SW480 (cell line): ENCODE results near the gene ANKRD9.

ENCODE experiments used
- DNase-seq: peaks from one replicate; pipeline ENCODE4 v3.0.0-alpha.2; 2016; ENCODE audit warnings: low spot score

ANKRD9 gene

DNA sequence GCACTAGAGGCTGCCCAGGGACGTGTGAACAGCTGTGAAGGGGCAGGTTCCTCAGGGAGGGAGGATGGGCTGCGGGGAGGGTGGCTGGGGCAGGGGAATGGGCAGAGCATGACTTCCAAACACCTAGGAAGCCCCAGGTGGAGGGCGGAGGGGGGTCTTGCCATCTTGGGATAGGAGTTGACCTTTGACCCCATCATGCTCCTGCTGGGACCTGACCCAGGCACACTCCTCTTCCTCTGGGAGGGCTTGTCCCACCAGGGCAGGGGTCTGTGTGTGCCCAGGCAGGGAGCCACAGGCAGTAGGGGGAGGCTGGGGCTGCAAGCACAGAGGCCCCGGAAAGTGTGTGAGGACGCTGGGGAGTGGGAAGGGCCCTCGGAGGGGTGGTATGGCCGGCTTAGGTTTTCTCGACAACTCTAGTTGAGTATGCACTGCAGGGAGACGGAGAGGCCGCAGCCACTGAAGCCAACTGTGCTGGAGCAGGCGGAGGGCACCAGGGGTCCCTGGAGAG, 3.3 kb upstream of the ANKRD9 start:
- no peak for DNase-seq

DNA sequence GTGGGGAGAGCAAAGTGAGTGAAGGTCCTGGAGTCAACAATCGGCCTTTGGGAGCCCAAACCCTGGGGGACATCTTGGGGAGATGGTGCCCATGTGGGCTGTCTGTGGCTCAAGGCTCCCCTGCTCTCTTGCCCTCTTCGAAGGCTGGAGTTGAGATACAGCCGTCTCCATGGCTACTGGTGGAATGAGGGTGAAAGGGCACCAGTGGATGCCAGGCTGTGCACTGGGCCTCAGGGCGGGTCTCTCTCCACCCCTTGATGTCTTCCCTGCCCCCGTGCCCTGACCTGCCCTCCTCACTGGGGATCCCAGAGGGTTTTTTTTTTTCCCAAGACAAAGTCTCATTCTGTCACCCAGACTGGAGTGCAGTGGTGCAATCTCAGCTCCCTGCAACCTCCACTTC, 2.0 kb upstream of the ANKRD9 start:
- no peak for DNase-seq

GRCh38 chr14:102510616-102511520, 1.3 kb upstream of the ANKRD9 start:
- peak; percentile 58 for DNase-seq

- DNase-seq, result no peak
These were observed 516 bp downstream of the ANKRD9 start for GRCh38 chr14:102508774-102509745.

DNA sequence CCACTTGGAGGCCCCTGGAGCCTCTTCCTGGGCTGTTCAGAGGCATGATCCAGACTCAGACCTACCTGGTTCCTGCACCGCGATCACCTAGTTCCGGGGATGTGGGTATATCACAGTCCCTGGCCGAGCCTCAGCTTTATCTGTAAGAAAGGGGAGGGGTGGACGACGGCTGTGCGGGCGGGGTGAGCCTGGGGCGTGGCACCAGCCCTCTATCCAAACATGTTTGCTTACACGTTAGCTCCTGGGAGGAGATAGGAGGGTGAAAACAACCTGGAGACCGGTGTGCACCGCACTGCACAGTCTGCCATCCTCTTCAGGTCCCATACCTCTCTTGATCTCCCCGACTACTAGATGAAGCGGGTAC, 1.2 kb downstream of the ANKRD9 start:
- peak; percentile 27 for DNase-seq

DNA sequence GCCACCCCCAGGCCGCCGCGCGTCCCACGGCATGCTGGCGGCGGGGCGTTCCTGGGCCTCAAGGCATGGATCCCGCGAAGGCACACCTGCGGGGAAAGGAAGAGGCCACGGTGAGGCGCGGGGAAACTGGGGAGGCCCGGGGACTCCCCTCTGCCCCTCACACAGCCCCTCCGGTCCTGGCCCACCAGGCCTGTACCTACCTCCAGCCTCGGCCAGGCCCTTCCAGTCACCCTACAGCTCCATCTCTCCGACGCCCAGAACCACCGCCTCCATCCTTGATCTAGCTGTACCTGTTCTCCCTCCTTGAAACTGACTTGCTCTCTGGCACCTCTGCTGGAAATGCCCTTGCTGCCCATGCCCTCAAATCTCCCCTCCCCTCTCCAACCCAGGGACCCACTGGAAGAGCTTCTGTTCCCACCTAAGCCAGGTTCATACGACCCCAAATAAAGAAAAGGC, 1.7 kb downstream of the ANKRD9 start:
- no peak for DNase-seq

DNA sequence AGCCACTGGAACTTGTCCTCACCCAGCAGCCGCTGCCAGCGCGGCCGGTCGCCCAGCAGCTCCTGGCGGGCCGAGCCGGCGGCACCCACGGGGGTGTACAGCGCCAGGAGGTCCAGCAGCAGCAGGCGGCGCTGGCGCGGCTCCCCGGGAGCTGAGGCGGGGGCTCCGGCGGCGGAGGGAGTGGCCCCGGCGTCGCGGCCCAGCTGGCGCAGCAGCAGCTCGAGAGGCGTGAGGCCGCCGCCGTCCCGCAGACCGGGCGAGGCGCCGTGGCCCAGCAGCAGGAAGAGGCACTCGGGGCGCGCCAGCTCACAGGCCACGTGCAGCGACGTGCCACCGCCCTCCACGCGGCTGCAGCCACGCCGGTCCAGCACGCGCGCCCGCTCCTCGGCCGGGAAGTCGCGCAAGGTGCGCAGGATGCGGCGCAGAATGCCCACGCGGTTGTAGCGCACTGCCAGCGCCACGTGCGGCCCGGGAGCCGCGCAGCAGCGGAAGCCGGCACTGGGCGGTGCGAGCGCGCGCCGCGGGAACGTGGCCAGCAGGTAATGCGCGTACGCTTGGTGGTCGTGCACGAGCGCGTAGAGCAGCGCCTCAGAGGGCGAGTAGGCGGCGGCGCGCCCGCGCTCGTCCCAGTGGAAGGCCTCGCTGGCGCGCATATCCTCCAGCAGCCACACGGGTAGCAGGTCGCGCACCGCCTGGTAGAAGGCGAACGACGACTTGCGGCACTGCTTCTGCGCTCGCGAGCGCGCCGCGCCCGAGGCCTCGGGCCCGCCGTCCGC, 2.3 kb downstream of the ANKRD9 start:
- no peak for DNase-seq

DNA sequence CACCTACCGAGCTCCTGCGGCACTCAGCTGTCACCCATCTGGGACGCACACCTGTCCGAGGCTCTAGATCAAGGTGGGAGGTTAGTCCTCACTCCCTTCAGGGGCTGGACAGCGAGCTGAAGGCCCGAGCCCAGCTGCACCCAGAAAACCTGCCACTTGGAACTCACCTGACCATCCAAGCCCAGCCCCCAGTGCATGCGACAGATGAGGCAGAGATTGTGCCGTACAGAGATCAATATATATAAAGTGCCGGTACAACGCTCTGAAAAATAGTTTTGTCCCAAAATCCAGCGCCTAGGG, 3.0 kb downstream of the ANKRD9 start:
- DNase-seq, result no peak

GRCh38 chr14:102505775-102506625, 3.6 kb downstream of the ANKRD9 start:
- DNase-seq, result no peak

GRCh38 chr14:102505000-102505619, 4.5 kb downstream of the ANKRD9 start:
- no peak for DNase-seq

GRCh38 chr14:102504328-102504999, 5.1 kb downstream of the ANKRD9 start:
- DNase-seq, result no peak

GRCh38 chr14:102503641-102504327, 5.8 kb downstream of the ANKRD9 start:
- DNase-seq, result no peak

GRCh38 chr14:102502571-102502970, 7.0 kb downstream of the ANKRD9 start:
- no peak for DNase-seq

DNA sequence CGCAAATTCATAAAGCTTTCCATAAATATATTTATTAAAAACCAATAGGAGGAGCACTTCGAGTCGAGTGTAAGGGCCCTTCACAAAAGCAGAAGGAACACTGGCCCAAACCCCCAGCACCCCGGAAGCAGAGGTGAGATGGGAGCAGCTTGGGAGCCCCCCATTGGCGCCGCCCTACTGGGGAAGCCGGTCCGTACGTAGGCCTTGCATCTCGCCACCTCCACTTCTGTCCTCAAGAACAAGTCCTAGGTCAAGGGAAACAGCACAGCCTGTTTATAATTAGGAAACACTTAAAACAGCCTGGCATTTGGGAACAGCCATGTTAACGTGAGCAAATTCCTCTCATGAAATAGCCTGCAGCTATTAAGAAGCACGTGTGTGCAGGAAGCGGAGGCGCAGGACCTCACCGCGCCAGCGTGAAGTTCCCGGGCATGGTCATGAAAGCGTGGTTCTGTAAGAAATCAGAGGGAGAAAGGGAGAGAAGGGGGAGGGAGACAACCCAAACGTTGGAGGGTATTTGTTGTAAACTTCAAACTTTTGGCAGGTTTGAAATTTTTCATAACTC, 7.7 kb downstream of the ANKRD9 start:
- no peak for DNase-seq

DNA sequence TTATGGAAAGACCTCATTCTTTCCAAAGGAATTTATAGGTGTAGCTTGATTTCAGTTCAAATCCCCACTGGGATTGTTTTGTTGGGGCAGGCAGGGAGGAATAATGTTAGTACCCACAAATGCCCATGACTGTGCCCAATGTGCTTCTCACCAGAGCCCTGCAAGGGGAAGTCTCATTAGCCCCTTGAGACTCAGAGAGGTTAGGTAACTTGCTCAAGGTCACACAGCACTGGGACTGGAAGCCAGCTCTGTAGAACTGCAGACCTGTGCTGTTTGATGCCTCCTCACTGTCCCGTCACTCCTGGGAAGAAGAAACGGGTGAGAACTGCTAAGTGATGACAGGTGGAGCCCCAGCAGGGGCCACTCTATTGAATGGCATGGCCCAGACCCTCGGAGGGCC, 8.9 kb downstream of the ANKRD9 start:
- DNase-seq, result no peak

- no peak for DNase-seq
These were observed 9.4 kb downstream of the ANKRD9 start for GRCh38 chr14:102500158-102500662.

DNA sequence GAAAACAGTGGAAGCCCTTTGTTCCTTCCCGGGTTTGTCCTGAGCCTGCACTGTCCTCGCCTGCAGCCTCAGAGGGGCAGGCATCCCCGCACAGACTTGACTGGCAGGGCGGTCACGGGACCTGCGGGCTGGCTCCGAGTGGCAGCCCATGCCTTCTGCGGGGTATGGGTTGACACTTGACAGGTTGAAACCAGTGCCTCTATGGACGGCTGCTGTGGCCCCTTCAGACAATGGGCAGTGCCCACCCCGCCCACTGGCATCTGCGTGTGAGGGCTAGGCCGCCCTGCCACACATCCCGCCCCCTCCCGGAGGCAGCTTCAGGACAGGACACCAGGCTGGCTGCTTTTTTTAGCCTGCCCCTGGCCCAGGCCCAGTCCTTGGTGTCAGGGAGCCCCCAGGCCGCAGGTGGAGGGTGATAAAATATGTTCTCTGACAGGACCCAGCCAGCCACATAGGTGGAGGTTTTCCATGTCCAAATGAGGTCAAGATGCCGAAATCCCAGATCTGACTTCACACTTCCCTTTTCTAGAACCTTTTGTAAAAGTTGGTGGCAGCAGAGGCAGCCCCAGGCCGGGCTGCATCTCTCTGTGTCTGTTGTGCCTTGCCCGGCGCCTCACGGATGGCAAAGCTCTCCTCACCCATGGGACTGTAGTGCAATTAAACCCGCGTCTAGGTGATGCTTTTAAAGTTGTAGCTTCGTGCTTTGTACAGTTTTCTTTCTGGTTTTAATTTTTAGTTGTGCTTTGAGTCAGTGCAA, 10.0 kb downstream of the ANKRD9 start:
- no peak for DNase-seq

- DNase-seq, result no peak
These were observed 10.8 kb downstream of the ANKRD9 start for GRCh38 chr14:102498678-102499265.
